ENCODE measurements around the gene MYOM3. TPM values are rescaled to one million over a fixed set of nuclear protein-coding genes. Genes with fewer than 3 reads are reported as not detected.

The MYOM3 gene
- total and polyA plus RNA-seq, 2 of the 13 experiments (the other 11 are each of a cell fraction or from before 2014, with no cell fraction given) = 5.8 to 15.3 TPM

DNA sequence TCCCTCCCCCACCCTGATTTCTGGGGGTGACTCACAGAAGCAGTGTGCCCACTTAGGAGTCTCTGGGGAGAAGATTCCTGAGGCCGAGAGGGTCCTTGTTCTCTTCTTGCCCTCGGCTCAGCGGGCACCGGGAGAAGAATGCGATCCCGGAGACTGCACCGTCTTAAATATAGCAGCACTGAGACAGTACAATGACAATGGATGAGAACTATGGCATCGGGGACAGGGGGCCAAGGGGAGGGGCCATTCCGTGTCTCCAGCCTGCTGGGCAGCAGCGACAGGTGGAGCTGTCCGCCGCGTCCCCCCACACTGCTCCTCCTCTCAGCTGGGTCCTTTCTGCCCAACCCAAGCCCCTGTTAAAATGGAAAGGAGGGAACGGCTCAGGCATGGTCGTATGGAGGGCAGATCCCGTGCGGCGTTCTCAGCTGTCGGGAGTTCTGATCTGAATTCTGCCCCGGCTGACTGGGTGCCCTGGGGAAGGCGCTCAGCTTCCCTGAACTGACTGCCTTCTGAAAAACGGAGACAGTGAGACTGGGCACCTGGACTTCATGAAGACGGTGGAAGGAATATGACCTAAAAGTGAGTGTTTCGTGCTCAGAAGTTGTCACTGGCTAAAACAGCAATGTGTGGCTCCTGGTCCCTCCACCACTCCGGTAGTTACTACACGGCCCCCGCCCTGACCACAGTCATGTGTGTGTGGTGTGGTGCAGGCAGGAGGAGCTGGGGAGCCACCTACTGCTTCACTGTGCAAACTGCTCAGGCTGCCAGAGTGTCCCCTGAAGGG lies at the start of gene MYOM3 (continued):
- TF ChIP-seq, protein P1, sequence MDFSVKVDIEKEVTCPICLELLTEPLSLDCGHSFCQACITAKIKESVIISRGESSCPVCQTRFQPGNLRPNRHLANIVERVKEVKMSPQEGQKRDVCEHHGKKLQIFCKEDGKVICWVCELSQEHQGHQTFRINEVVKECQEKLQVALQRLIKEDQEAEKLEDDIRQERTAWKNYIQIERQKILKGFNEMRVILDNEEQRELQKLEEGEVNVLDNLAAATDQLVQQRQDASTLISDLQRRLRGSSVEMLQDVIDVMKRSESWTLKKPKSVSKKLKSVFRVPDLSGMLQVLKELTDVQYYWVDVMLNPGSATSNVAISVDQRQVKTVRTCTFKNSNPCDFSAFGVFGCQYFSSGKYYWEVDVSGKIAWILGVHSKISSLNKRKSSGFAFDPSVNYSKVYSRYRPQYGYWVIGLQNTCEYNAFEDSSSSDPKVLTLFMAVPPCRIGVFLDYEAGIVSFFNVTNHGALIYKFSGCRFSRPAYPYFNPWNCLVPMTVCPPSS (IDR thresholded peaks at IDR 0.05) = no peak
- TF ChIP-seq, protein P2, sequence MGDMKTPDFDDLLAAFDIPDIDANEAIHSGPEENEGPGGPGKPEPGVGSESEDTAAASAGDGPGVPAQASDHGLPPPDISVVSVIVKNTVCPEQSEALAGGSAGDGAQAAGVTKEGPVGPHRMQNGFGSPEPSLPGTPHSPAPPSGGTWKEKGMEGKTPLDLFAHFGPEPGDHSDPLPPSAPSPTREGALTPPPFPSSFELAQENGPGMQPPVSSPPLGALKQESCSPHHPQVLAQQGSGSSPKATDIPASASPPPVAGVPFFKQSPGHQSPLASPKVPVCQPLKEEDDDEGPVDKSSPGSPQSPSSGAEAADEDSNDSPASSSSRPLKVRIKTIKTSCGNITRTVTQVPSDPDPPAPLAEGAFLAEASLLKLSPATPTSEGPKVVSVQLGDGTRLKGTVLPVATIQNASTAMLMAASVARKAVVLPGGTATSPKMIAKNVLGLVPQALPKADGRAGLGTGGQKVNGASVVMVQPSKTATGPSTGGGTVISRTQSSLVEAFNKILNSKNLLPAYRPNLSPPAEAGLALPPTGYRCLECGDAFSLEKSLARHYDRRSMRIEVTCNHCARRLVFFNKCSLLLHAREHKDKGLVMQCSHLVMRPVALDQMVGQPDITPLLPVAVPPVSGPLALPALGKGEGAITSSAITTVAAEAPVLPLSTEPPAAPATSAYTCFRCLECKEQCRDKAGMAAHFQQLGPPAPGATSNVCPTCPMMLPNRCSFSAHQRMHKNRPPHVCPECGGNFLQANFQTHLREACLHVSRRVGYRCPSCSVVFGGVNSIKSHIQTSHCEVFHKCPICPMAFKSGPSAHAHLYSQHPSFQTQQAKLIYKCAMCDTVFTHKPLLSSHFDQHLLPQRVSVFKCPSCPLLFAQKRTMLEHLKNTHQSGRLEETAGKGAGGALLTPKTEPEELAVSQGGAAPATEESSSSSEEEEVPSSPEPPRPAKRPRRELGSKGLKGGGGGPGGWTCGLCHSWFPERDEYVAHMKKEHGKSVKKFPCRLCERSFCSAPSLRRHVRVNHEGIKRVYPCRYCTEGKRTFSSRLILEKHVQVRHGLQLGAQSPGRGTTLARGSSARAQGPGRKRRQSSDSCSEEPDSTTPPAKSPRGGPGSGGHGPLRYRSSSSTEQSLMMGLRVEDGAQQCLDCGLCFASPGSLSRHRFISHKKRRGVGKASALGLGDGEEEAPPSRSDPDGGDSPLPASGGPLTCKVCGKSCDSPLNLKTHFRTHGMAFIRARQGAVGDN (CRISPR knock-in tag; IDR thresholded peaks at IDR 0.05) = peak; percentile 76
- TF ChIP-seq ZNF225 (CRISPR knock-in tag; IDR thresholded peaks at IDR 0.05) = no peak
- TF ChIP-seq, protein P3, sequence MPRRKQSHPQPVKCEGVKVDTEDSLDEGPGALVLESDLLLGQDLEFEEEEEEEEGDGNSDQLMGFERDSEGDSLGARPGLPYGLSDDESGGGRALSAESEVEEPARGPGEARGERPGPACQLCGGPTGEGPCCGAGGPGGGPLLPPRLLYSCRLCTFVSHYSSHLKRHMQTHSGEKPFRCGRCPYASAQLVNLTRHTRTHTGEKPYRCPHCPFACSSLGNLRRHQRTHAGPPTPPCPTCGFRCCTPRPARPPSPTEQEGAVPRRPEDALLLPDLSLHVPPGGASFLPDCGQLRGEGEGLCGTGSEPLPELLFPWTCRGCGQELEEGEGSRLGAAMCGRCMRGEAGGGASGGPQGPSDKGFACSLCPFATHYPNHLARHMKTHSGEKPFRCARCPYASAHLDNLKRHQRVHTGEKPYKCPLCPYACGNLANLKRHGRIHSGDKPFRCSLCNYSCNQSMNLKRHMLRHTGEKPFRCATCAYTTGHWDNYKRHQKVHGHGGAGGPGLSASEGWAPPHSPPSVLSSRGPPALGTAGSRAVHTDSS (CRISPR knock-in tag; conservative IDR thresholded peaks at IDR 0.05) = no peak
- TF ChIP-seq SCMH1 (CRISPR knock-in tag; IDR thresholded peaks at IDR 0.05; ENCODE audit: borderline replicate concordance) = no peak
- no peak for TF ChIP-seq ATF7 (IDR thresholded peaks at IDR 0.05)
- no peak for TF ChIP-seq ATF7 (CRISPR knock-in tag; IDR thresholded peaks at IDR 0.05)
- TF ChIP-seq IKZF1 (IDR thresholded peaks at IDR 0.05) = no peak
- TF ChIP-seq, protein P4, sequence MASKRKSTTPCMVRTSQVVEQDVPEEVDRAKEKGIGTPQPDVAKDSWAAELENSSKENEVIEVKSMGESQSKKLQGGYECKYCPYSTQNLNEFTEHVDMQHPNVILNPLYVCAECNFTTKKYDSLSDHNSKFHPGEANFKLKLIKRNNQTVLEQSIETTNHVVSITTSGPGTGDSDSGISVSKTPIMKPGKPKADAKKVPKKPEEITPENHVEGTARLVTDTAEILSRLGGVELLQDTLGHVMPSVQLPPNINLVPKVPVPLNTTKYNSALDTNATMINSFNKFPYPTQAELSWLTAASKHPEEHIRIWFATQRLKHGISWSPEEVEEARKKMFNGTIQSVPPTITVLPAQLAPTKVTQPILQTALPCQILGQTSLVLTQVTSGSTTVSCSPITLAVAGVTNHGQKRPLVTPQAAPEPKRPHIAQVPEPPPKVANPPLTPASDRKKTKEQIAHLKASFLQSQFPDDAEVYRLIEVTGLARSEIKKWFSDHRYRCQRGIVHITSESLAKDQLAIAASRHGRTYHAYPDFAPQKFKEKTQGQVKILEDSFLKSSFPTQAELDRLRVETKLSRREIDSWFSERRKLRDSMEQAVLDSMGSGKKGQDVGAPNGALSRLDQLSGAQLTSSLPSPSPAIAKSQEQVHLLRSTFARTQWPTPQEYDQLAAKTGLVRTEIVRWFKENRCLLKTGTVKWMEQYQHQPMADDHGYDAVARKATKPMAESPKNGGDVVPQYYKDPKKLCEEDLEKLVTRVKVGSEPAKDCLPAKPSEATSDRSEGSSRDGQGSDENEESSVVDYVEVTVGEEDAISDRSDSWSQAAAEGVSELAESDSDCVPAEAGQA (IDR thresholded peaks at IDR 0.05; ENCODE audit: low read depth) = no peak
- TF ChIP-seq, protein P4 (CRISPR knock-in tag; IDR thresholded peaks at IDR 0.05; ENCODE audit: borderline replicate concordance) = no peak
- TF ChIP-seq, protein P5, sequence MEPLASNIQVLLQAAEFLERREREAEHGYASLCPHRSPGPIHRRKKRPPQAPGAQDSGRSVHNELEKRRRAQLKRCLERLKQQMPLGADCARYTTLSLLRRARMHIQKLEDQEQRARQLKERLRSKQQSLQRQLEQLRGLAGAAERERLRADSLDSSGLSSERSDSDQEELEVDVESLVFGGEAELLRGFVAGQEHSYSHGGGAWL (CRISPR knock-in tag; IDR thresholded peaks at IDR 0.05) = no peak
- TF ChIP-seq ETV6 (CRISPR knock-in tag; conservative IDR thresholded peaks at IDR 0.05) = no peak
- no peak for TF ChIP-seq ZNF572 (CRISPR knock-in tag; IDR thresholded peaks at IDR 0.05)
- TF ChIP-seq CBX2 (IDR thresholded peaks at IDR 0.05; ENCODE audit: low read depth, low read length) = no peak
- no peak for TF ChIP-seq CBX2 (CRISPR knock-in tag; IDR thresholded peaks at IDR 0.05; ENCODE audit: low read depth)
- no peak for TF ChIP-seq KLF9 (CRISPR knock-in tag; IDR thresholded peaks at IDR 0.05; ENCODE audit: low read depth)

All from HepG2 (cell line).